Measurements from ENCODE around the gene KIFC1. TPM values are rescaled to one million over a fixed set of nuclear protein-coding genes. Genes with fewer than 3 reads are reported as not detected.
A peak's percentile ranks its signal among the peaks of the same experiment; 100 is the strongest.
"Not testable (repeated sequence)": the region's sequence is repeated elsewhere in the genome, so short reads cannot be mapped to it uniquely, and the experiment has no call there.

The KIFC1 gene, protein sequence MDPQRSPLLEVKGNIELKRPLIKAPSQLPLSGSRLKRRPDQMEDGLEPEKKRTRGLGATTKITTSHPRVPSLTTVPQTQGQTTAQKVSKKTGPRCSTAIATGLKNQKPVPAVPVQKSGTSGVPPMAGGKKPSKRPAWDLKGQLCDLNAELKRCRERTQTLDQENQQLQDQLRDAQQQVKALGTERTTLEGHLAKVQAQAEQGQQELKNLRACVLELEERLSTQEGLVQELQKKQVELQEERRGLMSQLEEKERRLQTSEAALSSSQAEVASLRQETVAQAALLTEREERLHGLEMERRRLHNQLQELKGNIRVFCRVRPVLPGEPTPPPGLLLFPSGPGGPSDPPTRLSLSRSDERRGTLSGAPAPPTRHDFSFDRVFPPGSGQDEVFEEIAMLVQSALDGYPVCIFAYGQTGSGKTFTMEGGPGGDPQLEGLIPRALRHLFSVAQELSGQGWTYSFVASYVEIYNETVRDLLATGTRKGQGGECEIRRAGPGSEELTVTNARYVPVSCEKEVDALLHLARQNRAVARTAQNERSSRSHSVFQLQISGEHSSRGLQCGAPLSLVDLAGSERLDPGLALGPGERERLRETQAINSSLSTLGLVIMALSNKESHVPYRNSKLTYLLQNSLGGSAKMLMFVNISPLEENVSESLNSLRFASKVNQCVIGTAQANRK
- total RNA-seq (2014; rRNA removed; shearing (Covaris generic)): 80.5 and 105 TPM in 2 replicates
- polyA plus RNA-seq (2015; cell fraction: cytosol; rRNA removed): 43.6 and 54.4 TPM in 2 replicates
- 157 and 158 TPM in 2 replicates for polyA plus RNA-seq (2015; cell fraction: nucleus; rRNA removed)

DNA sequence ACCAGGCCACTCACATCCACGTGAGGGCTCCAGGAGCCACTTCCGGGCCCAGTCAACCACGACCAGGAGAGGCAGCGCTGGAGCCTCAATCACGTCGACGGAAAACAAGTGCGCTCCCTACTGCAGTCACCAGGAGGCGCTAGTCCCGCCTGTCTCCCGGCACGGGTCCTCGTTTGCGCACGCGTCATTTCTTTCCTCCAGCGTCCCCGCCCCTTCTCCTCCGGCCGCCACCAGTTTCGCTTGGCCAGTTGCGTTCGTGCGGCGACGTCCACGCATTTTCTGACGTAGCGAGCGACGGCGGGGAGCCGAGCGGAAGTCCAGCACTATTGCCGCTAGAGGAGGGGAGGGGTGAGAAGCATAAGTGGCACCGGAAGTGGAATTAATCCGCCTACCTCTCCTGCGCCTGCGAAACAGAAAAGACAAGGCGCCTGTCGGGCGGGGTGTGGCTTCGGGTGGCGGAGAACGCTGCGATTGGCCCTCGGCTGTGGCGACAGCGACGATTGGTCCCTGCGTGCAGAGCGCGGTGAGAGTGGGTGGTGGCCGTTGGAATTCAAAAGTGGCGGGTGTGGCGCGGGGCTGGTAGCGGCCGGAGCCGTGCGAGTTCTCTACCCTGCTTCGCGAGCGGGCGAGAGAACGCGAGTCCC, at the start of gene KIFC1:
KIFC1 (plus strand) TSS at position 546 of the 644 bp plus-strand sequence. CDS start 163 bp downstream, outside the sequence.
- DNase-seq (ENCODE audit: low read depth): peak; percentile 100

DNA sequence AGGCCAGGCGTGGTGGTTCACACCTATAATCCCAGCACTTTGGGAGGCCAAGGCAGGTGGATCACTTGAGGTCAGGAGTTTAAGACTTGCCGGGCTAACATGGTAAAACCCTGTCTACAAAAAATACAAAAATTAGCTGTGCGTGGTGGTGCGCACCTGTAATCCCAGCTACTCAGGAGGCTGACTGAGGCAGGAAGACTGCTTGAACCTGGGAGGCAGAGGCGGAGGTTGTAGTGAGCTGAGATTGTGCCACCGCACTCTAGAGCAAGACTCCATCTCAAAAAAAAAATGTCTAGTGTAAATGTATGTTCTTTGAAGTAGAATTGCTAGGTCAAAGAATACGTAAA, 48.0 kb upstream of the KIFC1 start:
- DNase-seq (ENCODE audit: low read depth): not testable (repeated sequence)

- DNase-seq (ENCODE audit: low read depth): no peak
These were observed 47.5 kb upstream of the KIFC1 start for GRCh38 chr6:33343953-33344611.

DNA sequence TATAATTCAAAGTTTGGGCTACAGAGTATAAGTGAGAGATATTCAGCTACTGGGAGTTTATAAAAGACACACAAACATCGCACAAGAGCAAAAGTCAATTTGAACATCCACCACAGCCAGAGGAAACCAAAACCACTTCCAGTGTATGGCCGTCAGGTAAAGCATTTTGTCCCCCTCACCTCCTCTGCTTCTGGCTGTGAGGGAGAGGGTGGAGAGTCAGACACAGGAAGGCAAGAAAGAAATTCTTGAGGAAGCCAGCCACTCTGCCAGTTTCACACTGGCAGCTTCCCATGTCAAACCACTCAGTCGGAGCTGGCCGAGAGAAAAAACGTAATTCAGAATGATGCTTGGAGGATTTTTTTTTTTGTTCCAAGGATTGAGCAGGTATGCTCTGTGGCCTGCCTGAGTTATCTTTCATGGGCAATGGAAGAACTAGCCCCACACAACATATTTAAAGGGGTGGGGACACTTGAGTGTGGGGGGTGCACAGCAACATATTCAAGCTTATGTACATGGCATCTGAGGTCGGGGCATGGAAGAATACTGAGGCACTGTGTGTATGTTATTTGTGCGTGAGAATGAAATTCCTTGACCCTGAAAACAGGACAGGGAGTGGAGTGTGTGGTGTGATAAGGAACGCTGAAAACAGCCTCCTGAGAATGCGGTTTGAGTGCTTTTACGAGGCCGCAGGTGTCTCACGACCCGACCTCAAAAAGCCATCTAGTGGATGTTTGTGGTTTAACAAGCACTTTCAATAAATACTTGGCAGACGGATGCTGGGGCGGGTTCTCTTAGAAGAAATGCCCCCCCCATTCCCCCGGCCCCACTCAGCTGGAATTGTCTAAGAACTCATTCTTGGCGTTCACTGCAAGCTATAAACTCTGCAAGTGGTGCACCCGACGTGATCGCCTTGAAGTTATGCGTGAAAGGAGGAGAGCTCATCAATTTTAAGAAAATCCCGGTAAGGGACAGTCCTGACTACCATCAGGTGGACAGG, 46.6 kb upstream of the KIFC1 start:
- DNase-seq (ENCODE audit: low read depth): peak; percentile 79

DNA sequence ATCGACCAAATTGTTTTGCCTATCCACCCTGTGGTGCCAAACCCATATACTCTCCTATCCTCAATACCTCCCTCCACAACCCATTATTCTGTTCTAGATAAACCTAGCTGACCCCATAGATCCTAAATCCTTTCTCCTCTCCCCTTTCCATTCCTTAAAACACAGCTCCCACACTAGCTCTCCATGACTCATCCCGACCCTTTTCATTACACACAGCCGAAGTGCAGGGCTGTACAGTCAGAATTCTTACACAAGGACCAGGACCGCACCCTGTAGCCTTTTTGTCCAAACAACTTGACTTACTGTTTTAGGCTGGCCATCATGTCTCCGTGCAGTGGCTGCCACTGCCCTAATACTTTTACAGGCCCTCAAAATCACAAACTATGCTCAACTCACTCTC, 44.7 kb upstream of the KIFC1 start:
- not testable (repeated sequence) for DNase-seq (ENCODE audit: low read depth)

DNA sequence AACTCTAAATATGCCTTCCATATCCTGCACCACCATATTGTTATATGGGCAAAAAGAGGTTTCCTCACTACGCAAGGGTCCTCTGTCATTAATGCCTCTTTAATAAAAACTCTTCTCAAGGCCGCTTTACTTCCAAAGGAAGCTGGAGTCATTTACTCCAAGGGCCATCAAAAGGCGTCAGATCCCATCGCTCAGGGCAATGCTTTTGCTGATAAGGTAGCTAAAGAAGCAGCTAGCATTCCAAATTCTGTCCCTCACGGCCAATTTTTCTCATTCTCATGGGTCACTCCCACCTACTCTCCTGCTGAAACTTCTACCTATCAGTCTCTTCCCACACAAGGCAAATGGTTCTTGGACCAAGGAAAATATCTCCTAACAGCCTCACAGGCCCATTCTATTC, 43.8 kb upstream of the KIFC1 start:
- no peak for DNase-seq (ENCODE audit: low read depth)

GRCh38 chr6:33355860-33356259, 35.8 kb upstream of the KIFC1 start:
- not testable (repeated sequence) for DNase-seq (ENCODE audit: low read depth)

GRCh38 chr6:33356295-33356694, 35.3 kb upstream of the KIFC1 start:
- no peak for DNase-seq (ENCODE audit: low read depth)

DNA sequence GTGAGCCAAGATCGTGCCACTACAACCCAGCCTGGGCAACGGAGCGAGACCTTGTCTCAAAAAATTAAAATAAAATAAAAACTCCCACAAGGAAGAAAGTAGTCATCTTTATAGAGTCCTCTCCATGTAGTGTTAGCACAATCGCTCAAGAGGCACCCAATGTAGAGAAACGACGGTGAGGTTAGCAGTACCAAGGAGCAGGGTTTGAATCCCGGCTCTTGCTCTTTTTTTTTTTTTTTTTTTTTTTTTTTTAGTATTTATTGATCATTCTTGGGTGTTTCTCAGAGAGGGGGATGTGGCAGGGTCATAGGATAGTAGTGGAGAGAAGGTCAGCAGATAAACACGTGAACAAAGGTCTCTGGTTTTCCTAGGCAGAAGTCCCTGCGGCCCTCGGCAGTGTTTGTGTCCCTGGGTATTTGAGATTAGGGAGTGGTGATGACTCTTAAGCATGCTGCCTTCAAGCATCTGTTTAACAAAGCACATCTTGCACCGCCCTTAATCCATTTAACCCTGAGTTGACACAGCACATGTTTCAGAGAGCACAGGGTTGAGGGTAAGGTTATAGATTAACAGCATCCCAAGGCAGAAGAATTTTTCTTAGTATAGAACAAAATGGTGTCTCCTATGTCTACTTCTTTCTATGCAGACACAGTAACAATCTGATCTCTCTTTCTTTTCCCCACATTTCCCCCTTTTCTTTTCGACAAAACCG, 34.3 kb upstream of the KIFC1 start:
- not testable (repeated sequence) for DNase-seq (ENCODE audit: low read depth)

DNA sequence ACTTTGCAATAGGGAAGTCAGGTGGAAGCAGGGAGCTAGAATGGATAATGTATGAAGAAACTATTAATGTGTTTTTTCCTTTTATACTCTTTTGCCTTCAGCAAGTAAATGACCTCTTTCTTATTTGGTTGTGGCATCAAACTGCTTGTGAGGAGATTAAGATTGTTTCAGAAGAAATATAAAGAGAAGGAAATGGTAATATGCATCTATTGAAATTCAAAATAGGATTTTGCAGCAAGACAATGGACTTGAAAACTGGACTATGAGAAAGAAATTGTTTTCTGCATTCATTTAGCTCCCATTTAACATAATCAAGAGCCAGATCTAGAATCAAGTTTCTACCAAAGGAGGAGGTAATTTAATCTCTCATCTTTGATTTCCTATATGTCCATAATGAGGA, 32.3 kb upstream of the KIFC1 start:
- DNase-seq (ENCODE audit: low read depth): no peak

DNA sequence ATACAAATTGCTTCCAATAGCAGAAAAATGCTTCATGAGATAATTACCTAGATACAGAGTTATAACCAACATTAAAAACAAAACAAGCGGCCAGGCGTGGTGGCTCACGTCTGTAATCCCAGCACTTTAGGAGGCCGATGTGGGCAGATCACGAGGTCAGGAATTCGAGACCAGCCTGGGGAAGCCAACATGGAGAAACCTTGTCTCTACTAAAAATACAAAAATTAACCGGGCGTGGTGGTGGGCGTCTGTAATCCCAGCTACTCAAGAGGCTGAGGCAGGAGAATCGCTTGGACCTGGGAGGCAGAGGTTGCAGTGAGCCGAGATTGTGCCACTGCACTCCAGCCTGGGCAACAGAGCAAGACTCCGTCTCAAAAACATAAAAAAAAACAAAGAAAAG, 28.1 kb upstream of the KIFC1 start:
- DNase-seq (ENCODE audit: low read depth): not testable (repeated sequence)

- DNase-seq (ENCODE audit: low read depth): peak; percentile 79
These were observed 27.0 kb upstream of the KIFC1 start for GRCh38 chr6:33364475-33365205.

GRCh38 chr6:33365206-33365971, 26.2 kb upstream of the KIFC1 start:
- not testable (repeated sequence) for DNase-seq (ENCODE audit: low read depth)

GRCh38 chr6:33367009-33367714, 24.5 kb upstream of the KIFC1 start:
- no peak for DNase-seq (ENCODE audit: low read depth)

DNA sequence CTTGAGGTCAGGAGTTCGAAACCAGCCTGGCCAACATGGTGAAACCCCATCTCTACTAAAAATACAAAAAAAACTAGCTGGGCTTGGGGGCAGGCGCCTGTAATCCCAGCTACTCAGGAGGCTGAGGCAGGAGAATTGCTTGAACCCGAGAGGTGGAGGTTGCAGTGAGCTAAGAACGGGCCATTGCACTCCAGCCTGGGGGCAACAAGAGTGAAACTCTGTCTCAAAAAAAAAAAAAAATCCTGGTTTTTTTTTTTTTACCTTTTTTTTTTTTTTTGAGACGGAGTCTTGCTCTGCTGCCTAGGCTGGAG, 24.0 kb upstream of the KIFC1 start:
- not testable (repeated sequence) for DNase-seq (ENCODE audit: low read depth)

GRCh38 chr6:33371901-33372300, 19.7 kb upstream of the KIFC1 start:
- DNase-seq (ENCODE audit: low read depth): not testable (repeated sequence)

DNA sequence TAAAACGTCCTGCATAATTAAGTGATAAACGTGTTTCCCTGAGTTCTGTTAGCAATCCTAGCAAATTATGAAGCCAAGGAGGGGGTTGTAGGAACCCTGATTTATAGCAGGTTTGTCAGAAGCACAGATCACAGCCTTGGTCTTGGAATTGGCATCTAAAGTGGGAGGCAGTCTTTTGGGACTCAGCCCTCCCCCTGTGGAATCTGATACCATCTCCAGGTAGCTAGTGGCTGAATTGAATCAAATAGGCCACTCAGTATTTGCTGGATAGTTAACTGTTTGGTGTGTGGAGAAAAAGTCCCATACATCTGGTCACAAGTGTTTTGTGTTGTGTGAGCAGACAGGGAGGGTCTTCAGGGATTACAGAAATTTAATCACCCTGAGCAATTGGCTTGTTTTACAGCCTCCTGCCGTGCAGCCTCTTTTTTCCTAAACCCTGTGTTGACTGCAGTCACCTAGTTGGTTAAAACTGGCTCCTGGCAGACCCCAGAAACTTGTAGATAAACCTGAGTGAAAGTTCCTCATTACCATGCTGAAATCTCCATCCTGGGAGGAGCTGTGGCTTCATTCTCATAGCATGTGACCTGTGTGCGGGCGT, 19.0 kb upstream of the KIFC1 start:
- DNase-seq (ENCODE audit: low read depth): no peak
